ENCODE measurements around the gene KPNA2. TPM values are rescaled to one million over a fixed set of nuclear protein-coding genes. Genes with fewer than 3 reads are reported as not detected.
"Not testable (repeated sequence)": the region's sequence is repeated elsewhere in the genome, so short reads cannot be mapped to it uniquely, and the experiment has no call there.

Gene KPNA2
- total RNA-seq = 159 and 179 TPM in 2 replicates

DNA sequence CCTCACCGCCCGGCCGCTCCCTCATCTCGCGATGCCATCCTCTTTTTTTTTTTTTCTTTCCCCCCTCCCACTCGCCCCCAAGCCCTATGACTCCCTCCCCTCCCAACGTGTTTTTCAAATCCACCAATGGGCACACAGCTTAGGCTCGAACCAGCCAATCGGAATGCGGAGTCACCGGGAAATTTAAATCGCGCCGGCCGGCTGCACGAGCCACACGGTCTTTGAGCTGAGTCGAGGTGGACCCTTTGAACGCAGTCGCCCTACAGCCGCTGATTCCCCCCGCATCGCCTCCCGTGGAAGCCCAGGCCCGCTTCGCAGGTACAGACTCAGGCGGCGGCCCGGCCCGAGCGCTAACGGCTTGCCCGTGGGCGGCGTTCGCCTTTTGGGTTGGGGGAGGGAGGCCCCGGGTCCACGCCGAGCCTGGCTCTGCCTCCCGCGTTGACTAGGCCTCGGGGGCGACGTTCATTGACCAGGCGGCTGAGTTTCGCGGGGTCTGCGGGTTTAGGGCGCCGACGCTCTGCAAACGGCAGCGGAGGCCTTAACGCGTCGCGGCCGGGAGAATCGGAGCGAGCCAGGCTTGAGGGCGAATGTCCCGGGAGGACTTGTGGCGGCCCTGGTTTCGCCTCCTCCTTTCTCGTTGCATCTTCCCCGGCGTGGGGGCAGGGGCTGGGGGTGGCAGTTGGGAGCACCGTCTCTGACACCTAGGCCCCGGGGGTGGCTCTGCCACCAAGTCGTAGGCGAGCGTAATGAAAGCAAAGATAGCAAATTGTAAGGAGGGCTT lies at the start of gene KPNA2:
KPNA2 (plus strand) TSS at position 213 of the 781 bp plus-strand sequence. CDS start 1,398 bp downstream, outside the sequence.
- intact Hi-C loops (cut with micrococcal nuclease) = loop anchor here (1.0 to 5.0 kb wide), 12 partner anchors 15 to 668 kb away; partner anchors contain the start of genes BPTF, NOL11, PSMD12 and WIPI1

- intact Hi-C loops (cut with micrococcal nuclease) = loop anchor here (5.0 kb wide), 2 partner anchors 164 to 191 kb away; partner anchors contain the start of gene BPTF
Observed at GRCh38 chr17:67990909-67991308, 44.6 kb upstream of the KPNA2 start.

GRCh38 chr17:67992548-67993152 lies 42.9 kb upstream of the KPNA2 start:
- intact Hi-C loops (cut with micrococcal nuclease) = loop anchor here (1.0 to 5.0 kb wide), 5 partner anchors 28 to 298 kb away; partner anchors contain the start of genes ARSG, BPTF, KPNA2 and SLC16A6

- intact Hi-C loops (cut with micrococcal nuclease) = loop anchor here (1.0 to 5.0 kb wide), 5 partner anchors 27 to 297 kb away; partner anchors contain the start of genes ARSG, BPTF, KPNA2 and SLC16A6
Observed at GRCh38 chr17:67993153-67993997, 42.2 kb upstream of the KPNA2 start.

DNA sequence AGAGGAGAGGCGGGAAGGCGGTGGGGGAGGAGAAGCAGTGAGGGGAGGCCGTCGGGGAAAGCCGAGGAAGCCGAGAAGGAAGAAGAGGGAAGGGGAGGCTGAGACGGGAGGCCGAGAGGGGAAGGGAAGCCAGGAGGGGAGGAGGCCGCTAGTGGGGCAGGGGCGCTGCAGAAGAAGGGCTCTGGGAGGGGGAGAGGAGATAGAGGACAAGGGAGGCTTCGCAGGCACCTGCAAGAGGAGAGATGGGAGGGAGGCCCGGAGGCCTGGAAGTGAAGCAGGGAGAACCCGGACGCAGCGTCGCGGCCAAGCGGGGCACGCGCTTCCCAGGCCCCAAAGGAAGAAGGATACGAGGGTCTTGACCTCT lies 41.6 kb upstream of the KPNA2 start:
- intact Hi-C loops (cut with micrococcal nuclease) = loop anchor here (1.0 to 5.0 kb wide), 6 partner anchors 17 to 297 kb away; partner anchors contain the start of genes ARSG, BPTF, KPNA2 and SLC16A6

DNA sequence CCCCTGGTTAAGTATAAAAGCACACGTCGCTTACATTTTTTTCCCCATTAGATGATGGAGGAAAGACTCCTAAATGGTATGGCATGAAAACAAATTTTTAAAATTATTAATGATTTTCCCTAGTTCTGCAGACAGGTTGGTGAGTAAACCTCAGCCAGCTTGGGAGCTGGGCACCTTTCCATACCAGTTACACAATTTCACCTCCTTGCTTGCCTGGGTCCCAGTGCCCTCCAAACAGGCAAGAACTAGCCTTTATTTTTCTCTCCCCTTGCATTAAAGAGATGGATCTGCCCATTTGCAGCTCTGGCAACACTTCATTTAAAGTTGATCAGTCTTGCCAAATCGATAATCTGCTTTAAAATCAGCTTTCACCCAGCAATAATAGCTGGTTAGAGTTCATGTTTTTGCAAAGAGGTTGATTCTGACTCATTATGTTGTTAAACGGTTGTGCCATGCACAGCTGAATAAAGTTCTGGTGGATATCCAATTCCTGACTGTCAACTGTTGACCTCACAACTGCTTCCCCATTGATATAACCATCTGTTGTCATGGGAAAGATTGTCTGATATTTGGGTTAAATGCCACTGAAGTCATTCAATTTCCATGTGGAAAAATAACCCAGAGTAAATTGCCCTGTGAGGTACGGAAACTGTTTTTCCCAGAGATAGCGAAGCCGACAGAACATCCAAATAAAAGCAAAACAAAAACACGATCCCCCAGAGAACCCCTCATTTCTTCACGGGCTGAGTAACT lies 40.5 kb upstream of the KPNA2 start:
- intact Hi-C loops (cut with micrococcal nuclease) = loop anchor here (2.0 to 5.0 kb wide), 3 partner anchors 16 to 187 kb away; partner anchors contain the start of gene BPTF

- intact Hi-C loops (cut with micrococcal nuclease) = loop anchor here (2.0 kb wide), 1 partner anchor 15 kb away; no protein-coding TSS in a partner anchor
Observed at GRCh38 chr17:67995570-67996263, 39.8 kb upstream of the KPNA2 start.

GRCh38 chr17:67996301-67997171 lies 39.0 kb upstream of the KPNA2 start, which contains the start of gene C17orf58:
Gene C17orf58 (minus strand): TSS chr17:67996469. CDS start chr17:67996198, 271 bp downstream.
- intact Hi-C loops (cut with micrococcal nuclease) = not testable (repeated sequence)

DNA sequence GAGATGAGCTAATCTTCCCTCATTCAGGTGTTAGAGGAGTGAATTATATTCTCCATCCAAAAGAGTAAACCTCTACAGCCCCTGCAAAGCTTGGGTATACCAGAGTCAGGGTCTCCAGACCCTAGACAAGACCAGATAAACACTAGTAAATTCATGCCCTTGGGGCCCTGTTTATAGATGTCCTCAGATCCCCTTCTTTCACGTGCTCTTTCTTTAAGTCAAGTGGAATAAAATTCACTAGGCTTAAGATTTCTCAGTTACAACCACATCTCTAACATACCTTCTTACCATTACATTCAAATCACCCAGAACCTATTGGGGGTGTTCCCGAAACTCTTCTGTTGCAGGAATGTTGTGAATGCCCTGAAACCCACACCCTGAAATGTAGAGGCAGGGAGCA lies 37.1 kb upstream of the KPNA2 start:
- intact Hi-C loops (cut with micrococcal nuclease) = no loop called here

- intact Hi-C loops (cut with micrococcal nuclease) = no loop called here
Observed at GRCh38 chr17:67999291-67999911, 36.1 kb upstream of the KPNA2 start.

GRCh38 chr17:68004201-68004600 lies 31.3 kb upstream of the KPNA2 start:
- intact Hi-C loops (cut with micrococcal nuclease) = no loop called here

- intact Hi-C loops (cut with micrococcal nuclease) = no loop called here
Observed at GRCh38 chr17:68006797-68007196, 28.7 kb upstream of the KPNA2 start.

- intact Hi-C loops (cut with micrococcal nuclease) = loop anchor here (1.0 to 2.0 kb wide), 4 partner anchors 8 to 211 kb away; no protein-coding TSS in a partner anchor
Observed at GRCh38 chr17:68011199-68011665, 24.3 kb upstream of the KPNA2 start.

DNA sequence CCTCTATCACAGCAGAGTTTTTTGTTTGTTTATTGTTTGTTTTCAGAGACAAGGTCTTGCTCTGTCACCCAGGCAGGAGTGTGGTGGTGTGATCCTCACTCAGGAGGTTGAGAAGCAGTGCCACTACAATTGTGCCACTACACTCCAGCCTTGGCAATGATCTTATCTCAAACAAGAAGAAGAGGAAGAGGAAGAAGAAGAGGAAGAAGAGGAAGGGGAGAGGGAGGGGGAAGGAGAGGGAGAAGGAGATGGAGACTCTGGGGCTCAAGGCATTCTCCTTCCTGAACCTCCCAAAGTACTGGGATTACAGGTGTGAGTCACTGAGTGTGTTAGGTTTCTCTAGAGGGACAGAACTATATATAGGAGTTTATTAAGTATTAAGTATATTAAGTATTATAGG lies 22.1 kb upstream of the KPNA2 start:
- intact Hi-C loops (cut with micrococcal nuclease) = no loop called here

DNA sequence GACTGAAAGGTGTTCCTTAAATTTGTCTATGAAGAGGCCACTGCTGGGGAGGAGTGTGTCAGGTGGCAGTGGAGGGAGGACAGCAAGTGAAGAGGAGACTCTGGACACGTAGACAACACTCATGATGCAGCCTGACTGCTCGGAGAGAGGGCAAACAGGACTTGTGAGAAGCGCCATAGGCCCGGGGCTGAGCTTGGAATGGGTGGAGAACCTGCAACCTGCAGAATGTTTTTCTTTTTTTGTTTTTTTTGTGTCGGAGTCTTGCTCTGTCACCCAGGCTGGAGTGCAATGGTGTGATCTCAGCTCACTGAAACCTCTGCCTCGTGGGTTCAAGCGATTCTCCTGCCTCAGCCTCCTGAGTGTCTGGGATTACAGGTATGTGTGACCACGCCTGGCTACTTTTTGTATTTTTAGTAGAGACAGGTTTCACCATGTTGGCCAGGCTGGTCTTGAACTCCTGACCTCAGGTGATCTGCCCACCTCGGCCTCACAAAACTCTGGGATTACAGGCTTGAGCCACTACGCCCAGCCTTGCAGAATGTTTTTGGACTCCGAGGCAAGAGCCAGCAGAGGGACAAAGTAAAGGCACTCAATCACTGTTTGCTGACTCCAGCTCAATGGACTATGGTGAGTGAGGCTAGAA lies 20.3 kb upstream of the KPNA2 start:
- intact Hi-C loops (cut with micrococcal nuclease) = loop anchor here (5.0 kb wide), 1 partner anchor 232 kb away; the partner anchor contains the start of gene AMZ2

GRCh38 chr17:68016838-68017237 lies 18.7 kb upstream of the KPNA2 start:
- intact Hi-C loops (cut with micrococcal nuclease) = loop anchor here (5.0 kb wide), 1 partner anchor 230 kb away; the partner anchor contains the start of gene AMZ2

DNA sequence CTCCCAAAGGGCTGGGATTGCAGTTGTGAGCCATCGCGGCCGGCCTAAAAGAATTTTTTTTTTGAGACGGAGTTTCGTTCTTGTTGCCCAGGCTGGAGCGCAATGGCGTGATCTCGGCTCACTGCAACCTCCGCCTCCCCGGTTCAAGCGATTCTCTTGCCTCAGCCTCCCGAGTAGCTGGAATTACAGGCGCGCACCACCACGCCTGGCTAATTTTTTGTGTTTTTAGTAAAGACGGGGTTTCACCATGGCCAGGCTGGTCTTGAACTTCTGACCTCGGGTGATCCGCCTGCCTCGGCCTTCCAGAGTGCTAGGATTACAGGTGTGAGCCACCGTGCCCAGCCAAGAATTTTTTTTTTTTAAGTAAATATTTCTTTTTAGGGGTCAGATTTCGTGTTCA lies 17.0 kb upstream of the KPNA2 start:
- intact Hi-C loops (cut with micrococcal nuclease) = loop anchor here (5.0 kb wide), 1 partner anchor 229 kb away; the partner anchor contains the start of gene AMZ2

Data from T-helper 1 cell treated with Interleukin-12 subunit alpha and Interleukin-12 subunit beta and Interleukin-4 antibody, amounts not matched to agents 30 ng/mL and 1 ng/mL, for 36 hours (primary cell).